Heart right ventricle (tissue), 16 donors: ENCODE results near the gene COL18A1. TPM values are rescaled to one million over a fixed set of nuclear protein-coding genes. Genes with fewer than 3 reads are reported as not detected.

Experiments
- ATAC-seq, 8 donors: fragments of 200-7000 bp; cut with Tn5 transposase; one replicate each; pipeline ENCODE4 v1.9.1; 2020; ENCODE audit warnings: mild to moderate bottlenecking in 8 of 8, moderate library complexity in 8 of 8, moderate number of reproducible peaks in 1 of 8
- DNase-seq, 2 donors: peaks; one replicate each; pipeline ENCODE4 v3.0.0-alpha.2; 2020
- H3K27ac ChIP-seq, 10 donors: fragments of 200-600 bp; sonication (generic) in 2 of 10; one replicate each; pipeline versions ENCODE4 v1.5.0 to v1.8.0; 2020 to 2022; ENCODE audit warnings: mild to moderate bottlenecking in 3 of 10
- H3K27me3 ChIP-seq, 7 donors: fragments of 200-600 bp; one replicate each; pipeline ENCODE4 v1.8.0; 2021 to 2022; ENCODE audit warnings: mild to moderate bottlenecking in 2 of 7
- H3K36me3 ChIP-seq, 9 donors: fragments of 200-600 bp; sonication (generic) in 1 of 9; one replicate each; pipeline versions ENCODE4 v1.5.0 to v1.8.0; 2020 to 2022; ENCODE audit warnings: mild to moderate bottlenecking in 2 of 9
- H3K4me1 ChIP-seq, 9 donors: fragments of 200-600 bp; sonication (generic) in 1 of 9; one replicate each; pipeline versions ENCODE4 v1.5.0 to v1.8.0; 2020 to 2022; ENCODE audit warnings: mild to moderate bottlenecking in 4 of 9
- H3K4me3 ChIP-seq, 10 donors: fragments of 200-600 bp; sonication (generic) in 2 of 10; one replicate each; pipeline versions ENCODE4 v1.5.0 to v1.8.0; 2020 to 2022; ENCODE audit warnings: mild to moderate bottlenecking in 7 of 10, moderate library complexity in 2 of 10
- H3K9me3 ChIP-seq, 11 donors: fragments of 200-600 bp in 10 of 11; sonication (generic) in 2 of 11; one replicate each; pipeline versions ENCODE4 v1.5.0 to v1.8.0; 2013 to 2022; ENCODE audit warnings: mild to moderate bottlenecking in 2 of 11, control low read depth in 1 of 11, moderate library complexity in 1 of 11
- CTCF ChIP-seq, 9 donors: fragments of 200-600 bp; sonication (generic) in 2 of 9; IDR thresholded peaks; one replicate each; pipeline versions ENCODE4 v1.5.0 to v1.8.0; 2021 to 2022; ENCODE audit warnings: antibody characterized with exemption in 9 of 9, mild to moderate bottlenecking in 5 of 9, moderate library complexity in 1 of 9
- WGBS, 2 donors: extraction: QIAGEN DNeasy Blood & Tissue Kit; methylation state at CpG; one replicate each; pipeline ENCODE4 v1.1.7; 2013; ENCODE audit warnings: inconsistent platforms in 1 of 2; 5-methylcytosine and 5-hydroxymethylcytosine counted together
- intact Hi-C, 10 donors: fragments of 100-400 bp; cut with DNase I; formaldehyde crosslinking; loops; one replicate each; pipeline versions ENCODE4 v1.11.1 to v1.14.2; 2022
- polyA plus RNA-seq, 2 donors: library from polyadenylated mRNA; stranded (reverse); fragments of 200-250 nt; gene quantifications; one replicate each; pipeline ENCODE4 v1.2.3, GENCODE V29; 2013
- total RNA-seq, 10 donors: library from RNA; stranded (reverse); fragmentation: NEBNext Ultra II Directional in 3 of 10; extraction: Animal tissue kit (Norgen Biotek cat#: 25700) in 3 of 10; gene quantifications; one replicate each; pipeline versions ENCODE4 v1.2.1 to v1.2.4, GENCODE V29; 2021 to 2023
- donor health status: Arrhythmogenic right ventricular cardiomyopathy.
- donor health status: ischemic (EF 13 %, LVEDD 7.1; RV severe dilation, severe dysfunction).
- donor health status: healthy with polysubstance abuse.
- donor health status: DM: no; HTN: yes; CAD: no.
- donor health status: DM: no; HTN: no; CAD: no.
- donor health status: ischemic (EF 25% LVEDD 6.9; RV normal size, moderate dysfunction).
- donor health status: ischemic (EF 25% LVEDD 5.7; RV mildly dilated, moderate dysfunction).
- donor health status: healthy.
- donor health status: DM: yes; HTN: yes; CAD: no.
- donor health status: Ischemic cardiomyopathy.
- donor health status: ischemic (EF 35%, LVEDD 5.7; RV mildly dilated, moderate dysfunction).
- donor health status: nonischemic (EF 11% LVEDD 7.7; RV severe dilation, severe dysfunction).
- donor health status: DM: yes; HTN: yes; CAD: no.
- donor health status: PGD.
- donor health status: ischemic (EF 29% LVEDD 5.4; RV normal size, mild dysfunction).
- donor health status: nonischemic (EF 23%, LVEDD 6.1; RV moderate dilation, normal function).

Gene COL18A1
- total and polyA plus RNA-seq, 12 donors = 33.7 to 87.1 (median 52.6) TPM

DNA sequence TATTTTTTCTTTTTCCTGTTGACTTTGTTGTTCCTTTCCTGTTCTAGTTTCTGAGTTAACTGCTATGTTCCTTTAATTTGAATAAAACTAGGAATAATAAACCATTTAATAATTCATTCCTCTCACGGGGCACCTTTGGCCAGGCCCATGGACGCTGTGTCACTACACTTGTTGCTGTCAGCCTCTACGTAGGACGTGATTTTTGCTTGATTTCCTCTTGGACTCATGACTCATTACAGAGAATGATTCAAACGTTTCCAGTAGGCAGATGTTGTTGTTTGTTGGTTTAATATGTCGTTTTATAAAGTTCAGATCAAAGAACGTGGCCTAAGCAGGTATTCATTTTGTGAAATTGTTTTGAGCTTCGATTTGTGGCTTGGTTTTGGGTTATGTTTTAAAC lies 146.4 kb downstream of the COL18A1 start:
- no peak for DNase-seq
- Histone ChIP-seq H3K4me1 (peaks cover 0 to 42% (median 6%) of the 10 kb centered on the region in 9 donors), H3K4me3 (peak overlapping the region in 1 of 10 donors; percentile 20), H3K36me3 (no peaks in the 10 kb centered on the region), H3K27ac (peak overlapping the region in 3 of 10 donors; percentile 15 to 89 (median 44)), H3K9me3 (peaks cover 0 to 7% (median 0%) of the 10 kb centered on the region in 11 donors), H3K27me3 (peaks cover 0 to 18% (median 0%) of the 10 kb centered on the region in 7 donors)
- ATAC-seq = peak in 1 of 8 donors; percentile 33
- 57 to 65% methylated on average over 8 of the region's 8 CpGs for WGBS, 2 donors
- no peak for TF ChIP-seq CTCF (IDR thresholded peaks at IDR 0.05)
- intact Hi-C loops = loop anchor here in 1 of 10 donors (5.0 to 10.0 kb wide), 2 partner anchors 259 to 373 kb away; no protein-coding TSS in a partner anchor

DNA sequence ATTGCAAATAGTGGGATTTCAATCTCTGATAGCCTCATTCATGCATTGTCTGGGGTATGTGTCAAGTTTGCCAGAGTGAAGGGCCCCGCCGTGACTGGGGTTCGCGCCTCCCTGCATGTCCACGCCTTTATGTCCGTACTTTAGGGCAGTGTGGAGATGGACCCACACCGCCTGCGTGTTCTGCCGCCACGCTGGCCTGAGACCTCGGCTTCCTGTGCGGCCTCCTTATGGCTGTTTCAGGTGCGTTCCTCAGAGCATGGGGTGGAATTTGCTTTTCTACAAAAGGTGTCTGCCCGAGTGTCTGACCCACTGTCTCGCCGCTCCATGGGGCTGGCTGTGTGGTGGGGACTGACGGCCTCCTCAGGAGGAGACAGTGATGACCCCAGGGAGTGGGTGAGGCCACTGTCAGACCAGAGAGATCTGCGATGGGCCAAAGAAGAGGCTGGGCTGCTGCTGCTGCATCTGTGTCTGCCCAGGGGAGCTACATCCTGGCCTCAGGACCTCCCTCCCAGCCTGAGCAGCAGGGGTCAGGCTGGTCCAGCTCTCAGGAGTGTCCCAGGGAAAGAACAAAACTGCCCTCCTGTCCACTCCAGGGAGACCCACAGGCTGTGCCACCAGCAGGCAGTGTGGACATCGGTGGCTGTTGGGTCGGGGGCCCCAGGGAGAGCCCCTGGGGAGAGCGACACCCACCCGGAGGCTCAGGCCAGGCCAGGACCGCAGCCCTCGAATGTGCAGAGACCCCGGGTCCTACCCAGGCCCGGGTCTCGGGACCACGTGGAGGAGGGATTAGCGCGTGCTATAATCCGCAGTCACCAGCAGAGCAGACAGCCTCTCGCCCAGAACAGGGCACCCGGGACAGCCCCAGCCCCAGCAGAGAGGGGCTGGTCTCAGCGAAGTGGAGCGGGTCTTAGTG lies 147.1 kb downstream of the COL18A1 start:
- no peak for DNase-seq
- H3K9me3 ChIP-seq = peaks cover 0 to 7% (median 0%) of the 10 kb centered on the region in 11 donors
- peaks cover 0 to 18% (median 0%) of the 10 kb centered on the region in 7 donors for H3K27me3 ChIP-seq
- ATAC-seq = no peak
- intact Hi-C loops = loop anchor here in 1 of 10 donors (5.0 to 10.0 kb wide), 2 partner anchors 260 to 373 kb away; no protein-coding TSS in a partner anchor
- no peaks in the 10 kb centered on the region for H3K36me3 ChIP-seq
- H3K4me1 ChIP-seq = peaks cover 0 to 43% (median 6%) of the 10 kb centered on the region in 9 donors
- H3K4me3 ChIP-seq = peak overlapping the region in 1 of 10 donors; percentile 20
- no peak for TF ChIP-seq CTCF (IDR thresholded peaks at IDR 0.05)
- WGBS, 2 donors = 91 to 92% methylated on average over 35 of the region's 35 CpGs
- peak overlapping the region in 3 of 10 donors; percentile 15 to 89 (median 44) for H3K27ac ChIP-seq

DNA sequence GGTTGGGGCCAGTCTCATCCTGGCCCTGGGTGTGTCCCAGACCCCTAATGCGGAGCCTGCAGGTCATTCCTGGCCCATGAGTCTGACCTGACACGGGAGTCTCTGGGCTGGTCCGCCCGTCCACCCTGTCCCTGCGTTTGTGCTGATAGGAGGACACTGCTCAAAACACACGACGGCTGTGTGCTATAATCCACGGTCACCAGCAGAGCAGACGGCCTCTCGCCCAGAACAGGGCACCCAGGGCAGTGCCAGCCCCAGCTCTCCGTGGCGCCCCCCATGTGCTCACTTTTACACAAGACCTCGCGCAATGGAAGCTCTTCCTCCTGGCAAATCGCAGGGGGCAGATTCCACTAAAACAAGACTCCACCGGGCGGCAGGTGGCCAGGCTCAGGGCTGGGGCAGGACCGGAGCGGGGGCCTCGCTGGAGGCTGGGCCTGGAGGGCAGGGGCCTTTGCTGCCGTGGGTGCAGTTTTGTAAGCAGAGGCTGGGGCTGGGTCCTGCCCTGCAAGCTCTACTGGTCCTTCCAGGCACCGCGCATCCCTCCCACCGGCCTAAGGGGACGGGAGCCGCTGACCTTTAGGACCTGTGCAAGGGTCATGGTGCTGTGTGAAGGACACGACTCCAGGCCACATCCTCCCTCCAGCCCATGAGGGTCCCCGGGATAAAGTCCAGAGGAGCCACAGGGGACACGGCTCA lies 147.9 kb downstream of the COL18A1 start:
- Histone ChIP-seq H3K27me3 (peaks cover 0 to 18% (median 0%) of the 10 kb centered on the region in 7 donors), H3K4me3 (no peak overlapping the region), H3K27ac (peak overlapping the region in 1 of 10 donors; percentile 89), H3K36me3 (no peaks in the 10 kb centered on the region), H3K9me3 (peaks cover 0 to 7% (median 0%) of the 10 kb centered on the region in 11 donors), H3K4me1 (peaks cover 0 to 43% (median 6%) of the 10 kb centered on the region in 9 donors)
- TF ChIP-seq CTCF (IDR thresholded peaks at IDR 0.05) = no peak
- DNase-seq (no peak), ATAC-seq (no peak)
- intact Hi-C loops = loop anchor here in 1 of 10 donors (5.0 to 10.0 kb wide), 2 partner anchors 261 to 372 kb away; no protein-coding TSS in a partner anchor
- 88% methylated on average over 29 of the region's 29 CpGs for WGBS, 2 donors
